Stimulated activated CD4-positive, alpha-beta T cell treated with anti-CD3 and anti-CD28 coated beads, Interleukin-1b, Interleukin-23, amount 100 ng/mL, for 48 hours (primary cell): ENCODE results near the gene RHBDF2.

Experiments
- DNase-seq: peaks from one replicate; pipeline ENCODE4 v3.0.0-alpha.2; 2020

Gene RHBDF2

DNA sequence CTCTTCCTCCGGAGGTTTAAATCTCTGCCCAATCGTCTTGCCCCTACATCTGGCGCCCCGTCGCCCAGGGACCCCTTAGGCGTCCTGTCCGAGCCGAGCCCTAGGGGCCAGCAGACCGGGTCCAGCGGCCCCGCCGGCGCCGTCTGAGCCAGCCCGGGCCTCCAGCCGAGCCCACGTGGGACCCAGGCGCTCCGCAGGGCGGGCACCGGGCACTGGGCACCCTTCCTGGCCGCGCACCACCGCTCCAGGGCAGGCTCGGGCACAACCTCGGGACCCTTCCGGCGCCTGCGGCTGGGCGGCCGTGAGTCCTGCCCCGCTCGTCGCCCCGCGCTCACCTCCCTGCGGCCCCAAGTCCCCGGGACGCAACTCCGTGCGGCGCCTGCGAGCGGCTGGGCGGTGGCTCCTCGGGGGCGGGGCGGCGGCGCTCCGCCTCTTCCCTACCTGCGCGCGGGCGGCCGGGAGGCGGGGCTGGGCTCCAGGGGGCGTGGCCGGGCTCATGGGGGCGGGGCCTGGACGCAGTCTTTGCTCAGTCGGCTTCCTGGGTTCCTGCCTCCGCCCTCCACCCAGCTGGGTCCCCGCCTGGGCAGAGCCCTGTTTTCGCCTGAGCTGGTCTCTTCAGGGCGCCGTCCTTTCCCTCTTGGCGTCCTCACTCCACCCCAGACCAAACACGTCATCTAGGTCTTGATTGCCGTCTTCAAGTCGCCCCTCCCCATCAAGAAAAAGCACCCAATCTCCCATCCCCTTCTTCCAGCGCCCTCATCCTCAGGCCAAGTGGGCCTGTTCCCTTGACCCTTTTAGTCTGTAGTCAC is at the start of gene RHBDF2:
RHBDF2 (minus strand) TSS at position 406 of the 809 bp plus-strand sequence. CDS start 19,899 bp downstream, outside the sequence.
- peak; percentile 94 for DNase-seq

DNA sequence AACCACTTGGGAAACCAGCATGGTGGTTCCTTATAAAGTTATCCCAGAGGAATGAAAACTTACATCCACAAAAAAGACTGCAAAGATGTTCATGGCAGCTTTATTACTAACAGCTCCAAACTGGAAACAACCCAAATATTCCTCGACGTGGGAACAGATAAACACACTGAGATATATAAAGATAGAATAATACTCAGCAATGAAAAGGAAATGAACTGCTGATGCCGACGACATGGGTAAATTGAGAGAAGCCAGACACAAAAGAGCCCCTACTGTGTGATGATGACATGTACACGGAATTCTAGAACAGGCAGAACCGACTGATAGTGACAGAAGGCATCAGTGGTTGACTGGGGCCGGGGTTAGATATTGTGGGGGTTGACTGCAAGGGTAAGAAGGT is 48.3 kb upstream of the RHBDF2 start:
- DNase-seq: no peak

DNA sequence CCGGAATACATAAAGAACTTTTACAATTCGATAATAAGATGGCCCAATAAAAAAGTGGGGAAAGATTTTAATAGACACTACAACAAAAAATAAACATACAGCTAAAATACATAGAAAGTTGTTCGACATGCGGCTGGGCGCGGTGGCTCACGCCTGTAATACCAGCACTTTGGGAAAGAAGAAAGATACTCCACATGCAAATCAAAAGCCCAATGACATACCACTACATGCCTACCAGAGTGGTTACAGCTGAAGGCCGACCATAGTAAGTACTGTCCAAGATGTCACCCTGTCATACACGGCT is 47.9 kb upstream of the RHBDF2 start:
- no peak for DNase-seq

DNA sequence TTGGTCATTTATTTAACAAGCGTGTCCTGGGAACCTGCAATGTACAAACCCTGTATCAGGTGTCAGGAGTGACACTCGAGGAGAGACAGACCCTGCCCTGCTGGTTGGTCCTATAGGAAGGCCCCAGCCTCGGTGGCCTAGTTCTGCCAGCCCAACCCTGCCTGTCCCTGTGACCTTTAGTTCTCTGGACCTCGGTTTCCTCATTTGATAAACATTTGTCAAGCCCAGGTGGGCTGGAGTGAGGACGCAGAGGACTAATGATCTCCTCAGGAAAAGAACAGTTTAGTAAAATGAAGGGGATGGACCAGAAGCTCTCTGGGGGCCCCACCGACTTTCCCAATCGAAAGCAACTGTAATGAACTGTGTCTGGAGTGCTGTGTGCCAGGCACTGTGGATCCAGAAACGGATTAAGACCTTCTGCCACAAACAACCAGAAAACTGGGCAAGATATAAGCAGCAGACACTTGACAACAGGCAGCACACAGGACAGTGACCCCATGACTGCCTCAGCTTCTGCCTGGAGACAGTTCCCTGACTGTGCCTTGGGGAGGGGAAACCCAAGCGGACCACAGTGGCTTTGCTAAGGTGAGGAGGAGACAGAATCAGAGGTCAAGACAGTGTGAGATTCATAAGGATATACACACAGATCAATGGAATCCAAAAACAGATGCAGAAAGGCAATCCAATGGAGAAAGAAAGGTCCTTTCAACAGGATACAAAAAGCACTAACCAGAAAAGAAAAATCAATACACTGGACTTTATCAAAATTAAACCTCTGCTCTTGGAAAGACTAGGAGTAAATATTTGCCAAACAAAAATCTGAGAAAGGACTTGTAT is 47.4 kb upstream of the RHBDF2 start:
- DNase-seq: no peak

DNA sequence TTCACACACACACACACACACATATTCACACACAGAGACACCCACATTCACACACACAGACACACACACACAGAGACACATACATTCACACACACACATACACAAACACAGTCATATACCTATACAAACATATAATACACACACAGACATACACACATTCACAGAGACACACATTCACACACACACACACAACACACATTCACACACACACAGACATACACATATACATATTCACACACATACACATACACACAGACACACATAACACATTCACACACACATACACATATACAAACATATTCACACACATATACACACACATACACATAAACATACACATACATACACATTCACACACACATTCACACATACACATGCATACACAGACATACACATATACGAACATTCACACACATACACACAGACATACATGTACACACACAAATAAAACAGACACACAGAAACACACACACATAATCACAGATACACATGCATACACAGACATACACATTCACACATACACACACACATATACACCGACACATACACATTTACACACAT is 46.5 kb upstream of the RHBDF2 start:
- no peak for DNase-seq

DNA sequence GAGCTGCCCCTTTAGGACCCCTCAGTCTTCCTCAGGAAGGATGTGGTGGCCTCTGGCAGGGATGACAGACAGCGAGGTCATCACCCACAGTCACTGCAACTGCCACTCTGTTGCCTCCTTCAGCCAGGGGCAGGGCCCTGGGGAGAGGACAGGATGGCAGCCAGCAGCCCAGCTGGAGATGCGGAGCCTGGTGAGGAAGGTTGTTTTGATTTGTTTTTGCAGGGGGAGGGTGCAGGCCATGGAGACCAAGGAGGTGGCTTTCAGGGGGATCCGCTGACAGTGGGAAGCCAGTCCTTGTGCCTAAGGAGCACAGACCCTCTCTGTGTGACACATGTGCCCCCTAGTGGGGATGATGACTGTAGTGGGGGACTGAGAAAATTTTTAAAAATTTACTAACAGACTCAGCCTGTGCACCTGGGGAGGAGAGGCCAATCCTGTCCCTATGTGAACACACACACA is 46.0 kb upstream of the RHBDF2 start:
- peak; percentile 44 for DNase-seq

DNA sequence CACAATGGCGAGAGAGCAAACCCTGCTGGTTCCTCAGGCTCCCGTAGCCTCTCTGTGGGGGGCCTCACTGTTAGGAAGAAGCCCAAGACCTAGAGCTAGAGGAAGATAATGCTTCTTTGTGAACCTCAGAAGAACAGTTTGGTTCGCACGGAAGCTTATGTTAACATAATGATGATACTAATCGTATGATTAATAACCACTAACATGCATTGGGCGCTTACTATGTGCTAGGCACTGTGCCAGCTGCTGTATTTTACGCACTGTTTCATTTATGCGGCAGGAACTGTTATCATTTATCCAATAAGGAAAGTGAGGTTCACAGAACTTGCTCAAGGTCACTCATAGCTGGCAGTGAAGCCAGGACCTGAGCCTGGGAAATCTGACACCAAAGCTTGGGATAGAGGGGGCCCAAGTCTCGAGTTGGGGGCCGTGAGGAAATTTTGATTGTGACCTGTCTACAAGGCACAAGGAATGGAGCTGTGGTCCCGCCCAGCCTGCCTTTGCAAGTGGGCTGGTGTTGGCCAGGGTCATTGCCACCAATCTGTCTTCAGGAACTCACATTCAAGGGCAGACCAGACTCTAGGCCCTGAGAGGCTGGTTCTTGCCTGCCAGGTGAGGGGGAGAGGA is 45.4 kb upstream of the RHBDF2 start:
- DNase-seq: no peak

DNA sequence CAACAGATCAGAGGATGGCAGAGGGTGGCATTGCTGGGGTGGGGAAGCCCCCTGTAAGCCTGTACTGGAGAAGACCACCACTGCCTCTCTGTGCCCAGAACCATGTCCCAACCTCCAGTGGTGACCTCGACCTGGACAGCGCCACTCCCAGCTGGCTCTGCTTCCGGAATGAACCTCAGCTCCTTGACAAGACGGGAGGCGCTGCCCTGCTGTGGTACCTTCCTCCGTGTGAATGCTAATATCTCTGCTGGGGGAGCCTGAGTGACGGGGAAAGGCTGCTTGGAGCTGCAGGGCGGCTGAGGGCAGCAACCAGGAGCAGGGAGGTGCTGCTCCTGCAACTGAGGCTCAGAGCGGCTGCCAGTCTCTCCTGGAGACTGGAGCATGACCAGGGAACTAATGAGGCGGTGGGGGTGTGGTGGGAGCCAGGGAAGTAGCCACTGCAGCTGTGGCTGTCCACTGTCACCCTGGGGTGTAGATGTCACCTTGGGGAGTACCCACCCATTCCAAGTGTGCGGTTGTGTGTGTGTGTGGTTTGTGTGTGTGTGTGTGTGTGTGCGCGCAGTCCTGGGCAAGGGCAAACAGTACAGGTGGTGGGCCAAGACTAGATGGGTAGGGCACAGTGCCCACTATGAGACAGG is 44.8 kb upstream of the RHBDF2 start:
- DNase-seq: no peak

DNA sequence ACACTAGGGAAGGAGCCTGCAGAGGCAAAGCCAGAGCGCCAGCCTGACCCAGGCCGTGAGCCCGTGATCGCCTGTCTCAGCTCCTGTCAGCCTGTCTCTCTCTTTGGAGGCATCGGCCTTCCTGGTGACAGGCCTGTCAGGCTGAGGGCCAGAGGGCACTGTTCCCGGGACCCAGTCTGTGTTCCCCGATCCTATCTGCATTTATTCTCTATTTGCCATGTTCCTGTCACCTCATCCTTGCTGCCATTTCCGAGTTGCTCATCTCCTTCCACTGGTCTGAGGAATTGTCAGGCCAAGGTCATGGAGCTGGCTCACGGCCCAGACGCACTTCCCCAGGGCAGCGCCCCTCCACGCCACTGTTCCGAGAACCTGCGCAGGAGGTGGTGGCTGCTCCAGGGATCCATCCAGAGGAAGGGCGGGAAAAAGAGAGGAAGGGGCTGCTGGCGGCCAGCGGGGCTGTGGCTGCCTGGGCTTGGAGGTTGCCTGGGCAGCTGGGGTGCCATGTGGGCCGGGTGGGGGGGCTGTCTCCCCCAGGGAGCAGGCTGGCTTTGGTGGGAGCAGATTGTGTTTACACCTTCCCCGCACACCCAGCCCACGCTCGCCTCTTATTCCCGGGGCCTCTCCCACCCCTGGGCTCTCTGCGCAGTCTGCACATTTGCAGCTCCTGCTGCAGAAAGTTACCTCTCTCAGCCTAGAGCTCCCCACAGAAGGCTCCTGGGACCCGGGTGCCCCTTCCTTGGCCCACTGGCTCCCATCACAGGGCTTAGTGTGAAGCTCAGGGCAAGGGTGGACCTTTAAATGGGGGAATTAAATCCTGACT is 43.5 kb upstream of the RHBDF2 start:
- DNase-seq: no peak

DNA sequence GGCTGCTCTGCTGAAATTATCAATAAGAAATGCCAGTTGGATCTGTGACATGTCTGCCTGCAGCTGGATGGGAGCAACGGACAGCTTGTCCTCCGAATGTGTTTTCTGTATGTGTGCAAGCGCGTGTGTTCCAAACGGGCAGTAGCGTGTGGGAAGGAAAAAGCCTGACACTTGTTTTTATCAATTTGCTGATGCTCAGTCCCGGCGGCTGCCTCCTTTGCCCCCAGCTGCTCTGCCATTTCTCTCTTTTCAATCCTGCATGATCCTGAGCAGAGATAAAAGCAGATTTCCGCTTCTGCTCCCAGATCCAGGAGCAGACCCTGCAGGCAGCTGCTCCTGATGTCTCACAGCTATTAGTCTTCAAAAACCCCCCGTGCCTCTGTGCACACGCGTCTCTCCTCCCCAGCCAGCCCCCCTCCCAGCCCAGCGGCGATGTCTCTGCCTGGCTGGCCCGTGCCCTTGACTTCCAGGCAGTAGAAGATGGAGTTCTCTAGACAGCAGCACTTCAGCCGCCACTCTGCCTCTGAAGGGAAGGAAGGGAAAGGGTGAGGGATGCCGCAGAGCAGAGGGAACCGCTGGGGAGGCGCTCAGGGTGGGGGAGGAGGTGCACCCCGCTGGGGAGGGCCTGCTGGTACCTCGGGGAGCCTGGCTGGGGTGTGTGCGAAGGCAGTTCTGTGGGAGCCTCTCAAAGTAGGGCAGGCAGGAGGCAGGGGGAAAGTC is 42.8 kb upstream of the RHBDF2 start:
- DNase-seq: no peak

DNA sequence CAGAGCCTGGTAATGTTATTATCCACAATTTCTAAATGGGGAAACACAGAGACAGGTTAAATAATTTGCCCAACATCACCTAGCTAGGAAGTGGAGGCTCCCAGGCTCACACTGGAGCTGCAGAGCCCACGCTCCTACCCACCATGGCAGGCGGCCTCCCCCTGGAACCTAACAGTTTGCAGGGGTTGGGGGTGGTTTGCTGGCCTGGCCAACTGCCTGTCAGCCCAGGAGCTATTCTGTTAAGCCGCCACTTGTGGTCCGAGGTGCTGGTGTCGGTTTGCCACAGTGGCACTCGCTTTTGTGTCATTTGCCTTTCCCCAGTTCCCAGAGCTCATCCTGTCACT is 42.2 kb upstream of the RHBDF2 start:
- DNase-seq: no peak

DNA sequence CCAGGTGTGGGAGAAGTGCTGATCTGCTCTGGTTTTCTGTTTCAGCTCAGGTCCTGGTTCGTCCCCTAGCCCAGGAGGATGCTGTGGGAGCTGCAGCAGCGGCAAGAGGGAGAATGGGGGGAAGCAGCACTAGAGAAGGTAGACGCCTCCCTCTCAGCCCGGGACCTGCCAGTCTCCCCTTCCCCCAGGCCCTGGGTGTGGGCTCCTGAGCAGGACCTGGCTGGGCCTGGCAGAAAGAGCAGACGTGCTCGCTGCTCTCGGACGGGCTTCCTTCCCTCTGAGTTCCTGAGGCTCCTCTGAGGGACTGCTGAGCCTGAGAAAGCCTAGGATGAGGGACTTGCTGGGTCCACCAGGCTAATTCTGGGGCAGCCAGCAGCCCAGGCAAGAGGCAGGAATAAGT is 41.8 kb upstream of the RHBDF2 start:
- DNase-seq: no peak

DNA sequence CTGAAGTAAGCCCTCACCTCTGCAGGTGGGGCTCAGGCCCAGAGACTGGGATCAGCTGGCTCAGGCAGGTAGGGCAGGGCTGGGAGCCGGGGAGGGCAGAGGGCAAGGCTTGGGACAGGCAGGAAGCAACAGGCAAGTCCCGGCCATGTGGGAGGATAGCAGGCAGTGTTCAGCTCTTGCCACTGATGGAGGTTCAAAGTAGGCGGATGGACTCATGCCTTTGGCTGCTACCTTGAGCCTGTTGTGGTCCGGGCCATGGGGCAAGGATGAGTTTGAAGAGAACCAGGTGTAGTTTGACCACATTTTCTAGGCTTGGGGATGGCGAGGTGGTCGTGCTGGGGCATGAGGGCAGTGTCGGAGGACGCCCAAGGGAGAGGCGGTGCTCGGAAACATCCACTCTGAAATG is 41.3 kb upstream of the RHBDF2 start:
- DNase-seq: no peak

DNA sequence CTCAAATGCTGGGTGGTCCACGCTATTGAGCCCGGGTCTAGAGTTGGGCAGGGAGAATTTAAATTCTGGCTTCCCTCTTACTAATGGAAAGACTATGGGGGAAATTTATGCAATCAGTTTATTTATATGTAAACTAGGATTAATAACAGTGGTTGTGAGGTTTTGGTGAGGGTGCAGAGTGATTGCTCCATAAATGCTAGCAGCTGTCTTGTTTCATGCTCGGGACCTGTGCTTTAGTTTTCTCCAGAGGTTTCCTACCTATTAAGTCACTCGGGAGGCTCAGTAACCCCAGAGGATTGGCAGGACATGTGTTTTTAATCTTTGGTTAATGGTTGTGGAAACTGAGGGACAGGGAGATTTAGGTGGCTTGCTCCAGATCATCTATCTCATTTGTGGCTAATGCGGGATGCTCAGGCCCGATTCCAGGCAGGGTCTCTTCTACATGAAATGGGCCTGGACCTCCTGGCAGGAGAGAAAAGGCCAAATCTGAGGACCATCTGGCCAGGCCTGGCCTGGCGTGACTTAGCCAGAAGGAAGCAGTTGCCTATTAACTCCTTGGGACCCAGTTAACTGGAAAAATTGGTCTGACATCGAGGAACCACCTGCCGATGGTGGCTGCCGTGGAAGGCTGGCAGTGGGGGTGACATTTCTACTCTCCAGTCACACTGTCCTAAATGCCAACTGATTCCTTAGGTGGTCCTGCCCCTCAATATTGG is 40.7 kb upstream of the RHBDF2 start:
- DNase-seq: no peak

DNA sequence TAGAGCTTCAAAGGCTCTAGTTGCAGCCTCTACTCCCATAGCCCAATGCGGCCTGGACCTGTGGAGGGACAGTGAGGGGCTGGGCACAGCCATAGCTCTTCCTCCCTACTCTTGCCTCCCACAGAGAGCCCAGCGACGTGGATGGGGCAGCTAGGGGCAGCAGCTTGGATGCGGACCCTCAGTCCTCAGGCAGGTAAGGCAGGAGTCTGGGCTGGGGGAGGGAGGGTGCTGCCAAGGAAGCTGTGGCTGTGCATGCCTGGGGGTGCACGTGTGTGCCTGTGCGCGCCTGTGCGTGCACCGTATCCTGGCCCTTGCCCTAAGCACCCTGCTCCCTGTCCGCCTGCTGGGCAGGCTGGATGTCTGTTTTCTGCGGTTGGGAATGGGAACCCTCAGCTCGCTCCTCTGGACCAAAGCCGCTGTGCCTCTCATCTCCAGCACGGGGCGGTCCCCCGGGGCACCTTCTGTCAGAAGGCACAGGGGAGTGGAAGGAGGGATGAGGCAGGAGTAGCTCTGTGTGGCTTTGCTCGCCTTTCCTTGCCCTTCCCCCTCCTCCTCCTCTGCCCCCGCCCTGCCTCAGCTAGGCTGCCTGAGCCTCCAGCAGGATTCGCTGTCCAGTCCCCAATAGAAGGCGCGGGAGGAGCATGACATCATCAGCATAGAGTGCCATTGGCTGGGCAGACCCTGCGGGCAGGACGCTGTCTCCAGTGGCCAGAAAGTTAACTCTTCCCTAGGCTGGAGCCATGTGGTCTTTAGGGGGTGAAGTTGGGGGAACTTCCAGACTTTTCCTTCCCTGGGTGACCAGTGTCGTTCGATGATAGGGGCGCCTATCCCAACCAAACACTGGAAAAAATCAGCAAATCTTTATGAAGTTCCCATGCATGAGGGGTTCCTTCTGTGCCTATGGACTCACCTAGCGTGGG is 39.4 kb upstream of the RHBDF2 start:
- DNase-seq: peak; percentile 36

DNA sequence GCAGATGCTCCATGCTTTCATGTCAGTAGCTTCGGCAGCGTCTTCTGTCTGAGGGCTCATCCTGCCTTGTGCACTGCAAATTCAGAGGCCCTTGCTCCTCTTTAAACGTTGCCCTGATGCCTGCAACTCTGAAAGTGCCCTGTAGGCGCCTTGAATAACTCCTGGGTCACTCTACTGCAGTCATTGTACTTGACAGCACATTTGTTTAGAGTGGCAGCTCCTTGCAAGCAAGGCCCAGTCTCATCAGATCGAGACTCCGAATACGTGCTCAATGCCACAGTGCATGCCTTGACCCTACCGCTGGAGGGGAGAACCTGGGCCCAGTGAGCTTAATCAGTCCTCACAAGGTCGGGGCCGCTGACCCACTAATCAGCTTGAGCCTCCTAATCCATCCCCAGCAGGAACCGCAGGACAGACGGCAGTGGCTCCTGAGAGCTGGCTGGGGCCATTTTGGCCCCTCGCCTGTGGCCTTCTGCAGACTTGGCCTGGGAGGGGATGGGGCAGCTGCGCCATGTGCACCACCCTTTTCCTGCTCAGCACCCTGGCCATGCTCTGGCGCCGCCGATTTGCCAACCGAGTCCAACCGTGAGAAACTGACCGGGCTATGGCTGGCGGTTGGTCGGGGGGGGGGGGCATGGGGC is 38.5 kb upstream of the RHBDF2 start, which contains the start of gene PRCD:
PRCD (plus strand) TSS at position 414 of the 641 bp plus-strand sequence; CDS start at position 512, 98 bp downstream.
- DNase-seq: no peak

DNA sequence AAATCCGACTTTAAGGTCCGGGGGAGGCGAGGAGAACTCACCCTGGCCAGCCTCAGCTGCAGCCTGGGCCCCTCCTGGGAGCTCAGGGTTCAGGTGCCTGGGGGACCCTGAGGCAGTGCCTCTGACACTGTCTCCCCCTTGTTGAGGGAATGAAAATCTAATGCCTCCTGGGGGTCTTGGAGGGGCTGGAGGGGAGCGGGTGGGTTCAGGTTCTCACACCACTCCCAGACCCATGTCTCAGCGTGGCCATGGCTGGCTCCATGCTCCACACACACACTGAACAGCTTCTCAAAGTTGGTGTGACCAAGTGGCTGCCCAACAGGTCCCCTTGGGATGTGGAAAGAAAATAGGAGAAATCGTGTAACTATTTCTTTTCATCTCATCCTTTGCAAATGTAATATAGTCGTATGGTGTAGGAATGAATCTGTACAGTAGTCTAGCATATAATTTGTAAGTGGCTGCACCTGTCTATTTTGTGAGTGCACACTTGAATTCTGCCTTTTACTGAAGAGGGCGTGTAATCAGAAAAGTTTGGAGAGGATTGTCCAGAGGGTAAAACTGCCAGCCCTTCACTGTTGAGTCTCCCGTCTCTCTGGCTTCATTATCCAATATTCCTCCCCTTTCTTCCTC is 37.8 kb upstream of the RHBDF2 start:
- DNase-seq: no peak

DNA sequence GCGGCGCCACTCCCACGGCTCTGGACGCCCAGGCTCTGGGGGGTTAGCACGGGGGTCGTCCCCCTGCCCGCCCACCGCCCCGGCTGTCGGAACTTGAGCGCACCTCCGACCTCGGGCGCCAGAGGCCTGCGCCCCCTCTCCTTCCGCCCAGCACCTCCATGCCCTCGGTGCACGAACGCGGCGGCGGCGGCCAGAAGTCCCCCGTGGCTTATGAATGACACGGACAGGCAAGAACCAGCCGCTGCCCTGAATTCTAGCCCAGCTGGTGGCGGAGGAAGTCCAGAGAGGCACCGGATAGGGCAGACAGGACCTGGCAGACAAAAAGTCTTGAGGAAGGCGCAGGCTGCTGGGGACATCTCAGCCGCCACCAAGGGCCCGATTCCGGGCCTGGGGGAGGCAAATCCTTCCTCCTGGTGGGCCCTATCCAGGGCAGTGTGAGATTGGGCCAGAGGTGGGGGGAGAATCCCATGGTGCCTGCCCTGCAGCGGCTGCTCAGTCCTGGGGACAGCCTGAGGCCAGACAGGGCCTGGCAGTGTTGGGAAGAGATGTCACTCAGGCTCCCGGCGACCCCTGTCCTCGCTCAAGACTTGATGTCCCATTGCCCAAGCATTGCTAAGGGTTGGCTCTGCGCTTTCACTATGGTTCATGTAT is 37.2 kb upstream of the RHBDF2 start:
- no peak for DNase-seq
